HG03378 (cell line): ENCODE measurements around the gene CTR9.

Experiments used
- ATAC-seq: cut with Tn5 transposase; IDR thresholded peaks from one replicate; pipeline ENCODE4 v1.9.1; 2021; ENCODE audit warnings: mild to moderate bottlenecking, moderate library complexity; ENCODE audit not compliant: unreplicated experiment

The CTR9 gene

GRCh38 chr11:10779086-10779485 lies 28.0 kb downstream of the CTR9 start:
- ATAC-seq = no peak

- ATAC-seq = no peak
These were observed 29.0 kb downstream of the CTR9 start for GRCh38 chr11:10780040-10780439.

- ATAC-seq = no peak
These were observed 33.4 kb downstream of the CTR9 start for GRCh38 chr11:10784232-10785145.

- no peak for ATAC-seq
These were observed 34.1 kb downstream of the CTR9 start for GRCh38 chr11:10785146-10785474.

GRCh38 chr11:10786451-10786850 lies 35.4 kb downstream of the CTR9 start:
- ATAC-seq = no peak

- ATAC-seq = peak; percentile 74
These were observed 41.5 kb downstream of the CTR9 start for GRCh38 chr11:10792385-10793068.

- no peak for ATAC-seq
These were observed 42.6 kb downstream of the CTR9 start for GRCh38 chr11:10793470-10794255.

- ATAC-seq = no peak
These were observed 45.1 kb downstream of the CTR9 start for GRCh38 chr11:10796191-10796590.

GRCh38 chr11:10797001-10797400 lies 46.0 kb downstream of the CTR9 start:
- ATAC-seq = no peak

GRCh38 chr11:10797531-10797930 lies 46.5 kb downstream of the CTR9 start:
- ATAC-seq = no peak

- ATAC-seq = no peak
These were observed 47.4 kb downstream of the CTR9 start for GRCh38 chr11:10798330-10798928.

GRCh38 chr11:10800292-10800691 lies 49.2 kb downstream of the CTR9 start:
- ATAC-seq = no peak

- ATAC-seq = no peak
These were observed 52.6 kb downstream of the CTR9 start for GRCh38 chr11:10803676-10804075.

GRCh38 chr11:10805741-10806140 lies 54.7 kb downstream of the CTR9 start:
- ATAC-seq = no peak

GRCh38 chr11:10806206-10806605 lies 55.2 kb downstream of the CTR9 start:
- no peak for ATAC-seq

GRCh38 chr11:10807493-10808234 lies 56.6 kb downstream of the CTR9 start:
- no peak for ATAC-seq

- ATAC-seq = no peak
These were observed 57.1 kb downstream of the CTR9 start for GRCh38 chr11:10808235-10808552.

- ATAC-seq = peak; percentile 92
These were observed 57.7 kb downstream of the CTR9 start, which contains the start of gene EIF4G2 for GRCh38 chr11:10808553-10809372. Gene EIF4G2, minus strand, starts transcription at chr11:10808926.

GRCh38 chr11:10809373-10810160 lies 58.5 kb downstream of the CTR9 start:
- no peak for ATAC-seq
